Tibial artery (tissue), 4 donors: ENCODE results near the gene LAMB3.

Experiments used
- DNase-seq, 2 donors: peaks; one replicate each; pipeline ENCODE4 v3.0.0-alpha.2; 2019
- H3K27ac ChIP-seq, 2 donors: fragments of 200-600 bp; sonication (generic) in 1 of 2; 1 replicate in 1 of 2; 2 replicates in 1 of 2; pipeline ENCODE4 v1.5.1; 2018 to 2019; ENCODE audit warnings: mild to moderate bottlenecking in 1 of 2
- H3K27me3 ChIP-seq, 2 donors: fragments of 200-600 bp; sonication (generic) in 1 of 2; one replicate each; pipeline versions ENCODE4 v1.5.1 to v1.6.0; 2016 to 2019
- H3K36me3 ChIP-seq, 3 donors: fragments of 200-600 bp; sonication (generic) in 2 of 3; one replicate each; pipeline ENCODE4 v1.5.1; 2016 to 2019; ENCODE audit warnings: mild to moderate bottlenecking in 2 of 3
- H3K4me1 ChIP-seq, 4 donors: fragments of 200-600 bp; sonication (generic) in 2 of 4; 1 replicate in 3 of 4; 2 replicates in 1 of 4; pipeline ENCODE4 v1.5.1; 2016 to 2019
- H3K4me3 ChIP-seq, 2 donors: fragments of 200-600 bp; sonication (generic) in 1 of 2; 1 replicate in 1 of 2; 2 replicates in 1 of 2; pipeline ENCODE4 v1.5.1; 2018 to 2019; ENCODE audit warnings: mild to moderate bottlenecking in 2 of 2
- H3K9me3 ChIP-seq, 3 donors: fragments of 200-600 bp; sonication (generic) in 1 of 3; one replicate each; pipeline ENCODE4 v1.5.1; 2016 to 2019
- intact Hi-C: fragments of 100-400 bp; cut with DNase I; formaldehyde crosslinking; loops from one replicate; pipeline ENCODE4 v1.15.0; 2023; ENCODE audit warnings: low total_unique reads
- TF ChIP-seq, protein P1 (sequence below), 2 experiments: fragments of 200-600 bp in 1 of 2; fragments of 450-650 bp in 1 of 2; IDR thresholded peaks; one replicate each; pipeline ENCODE4 v1.5.1; 2017 to 2019; ENCODE audit warnings: antibody characterized with exemption in 2 of 2, mild to moderate bottlenecking in 1 of 2, moderate library complexity in 1 of 2

LAMB3 gene

DNA sequence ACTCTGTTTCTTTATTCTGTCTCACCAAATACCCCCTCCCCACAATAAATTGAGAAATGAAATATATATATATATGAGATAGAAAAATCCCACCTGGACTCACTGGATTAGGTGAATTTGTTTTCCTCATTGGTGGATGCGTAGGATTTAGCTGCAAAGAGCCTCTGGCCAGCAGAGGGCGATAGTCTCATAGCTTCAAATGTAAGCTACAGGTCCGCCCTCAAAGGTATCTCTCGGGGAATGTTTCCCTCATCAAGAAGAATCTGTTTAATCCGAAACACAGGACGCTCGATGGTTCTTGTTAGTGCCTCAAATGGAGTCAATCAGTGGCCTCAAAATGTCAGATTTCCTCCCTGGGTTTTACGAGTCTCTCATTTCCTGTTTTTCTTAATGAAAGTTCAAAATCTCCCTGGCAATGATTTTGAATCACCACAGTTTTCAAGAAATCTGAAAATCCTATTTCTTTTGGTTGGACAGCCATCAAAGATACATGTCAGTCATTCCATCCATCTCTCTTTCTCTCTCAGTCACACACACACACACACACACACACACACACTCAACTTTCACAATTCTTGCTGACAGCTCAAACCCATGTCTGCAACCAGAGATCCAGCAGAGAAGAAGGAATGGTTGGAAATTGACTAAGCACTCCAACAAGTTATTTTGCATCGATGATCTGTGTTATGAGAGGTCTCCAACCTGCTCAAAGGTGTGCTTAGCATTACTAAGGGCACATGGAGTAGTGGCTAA lies 82.6 kb downstream of the LAMB3 start:
- Histone ChIP-seq H3K36me3 (no peaks in the 10 kb centered on the region), H3K4me1 (no peaks in the 10 kb centered on the region), H3K9me3 (no peaks in the 10 kb centered on the region), H3K4me3 (no peak overlapping the region), H3K27ac (no peak overlapping the region), H3K27me3 (peaks cover 0 to 38% of the 10 kb centered on the region in 2 donors)
- DNase-seq = peak; percentile 72 to 73
- intact Hi-C loops = loop anchor here (10.0 kb wide), 1 partner anchor 175 kb away; no protein-coding TSS in a partner anchor
- TF ChIP-seq, protein P1, sequence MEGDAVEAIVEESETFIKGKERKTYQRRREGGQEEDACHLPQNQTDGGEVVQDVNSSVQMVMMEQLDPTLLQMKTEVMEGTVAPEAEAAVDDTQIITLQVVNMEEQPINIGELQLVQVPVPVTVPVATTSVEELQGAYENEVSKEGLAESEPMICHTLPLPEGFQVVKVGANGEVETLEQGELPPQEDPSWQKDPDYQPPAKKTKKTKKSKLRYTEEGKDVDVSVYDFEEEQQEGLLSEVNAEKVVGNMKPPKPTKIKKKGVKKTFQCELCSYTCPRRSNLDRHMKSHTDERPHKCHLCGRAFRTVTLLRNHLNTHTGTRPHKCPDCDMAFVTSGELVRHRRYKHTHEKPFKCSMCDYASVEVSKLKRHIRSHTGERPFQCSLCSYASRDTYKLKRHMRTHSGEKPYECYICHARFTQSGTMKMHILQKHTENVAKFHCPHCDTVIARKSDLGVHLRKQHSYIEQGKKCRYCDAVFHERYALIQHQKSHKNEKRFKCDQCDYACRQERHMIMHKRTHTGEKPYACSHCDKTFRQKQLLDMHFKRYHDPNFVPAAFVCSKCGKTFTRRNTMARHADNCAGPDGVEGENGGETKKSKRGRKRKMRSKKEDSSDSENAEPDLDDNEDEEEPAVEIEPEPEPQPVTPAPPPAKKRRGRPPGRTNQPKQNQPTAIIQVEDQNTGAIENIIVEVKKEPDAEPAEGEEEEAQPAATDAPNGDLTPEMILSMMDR (IDR thresholded peaks at IDR 0.05) = peak; percentile 45 to 77

DNA sequence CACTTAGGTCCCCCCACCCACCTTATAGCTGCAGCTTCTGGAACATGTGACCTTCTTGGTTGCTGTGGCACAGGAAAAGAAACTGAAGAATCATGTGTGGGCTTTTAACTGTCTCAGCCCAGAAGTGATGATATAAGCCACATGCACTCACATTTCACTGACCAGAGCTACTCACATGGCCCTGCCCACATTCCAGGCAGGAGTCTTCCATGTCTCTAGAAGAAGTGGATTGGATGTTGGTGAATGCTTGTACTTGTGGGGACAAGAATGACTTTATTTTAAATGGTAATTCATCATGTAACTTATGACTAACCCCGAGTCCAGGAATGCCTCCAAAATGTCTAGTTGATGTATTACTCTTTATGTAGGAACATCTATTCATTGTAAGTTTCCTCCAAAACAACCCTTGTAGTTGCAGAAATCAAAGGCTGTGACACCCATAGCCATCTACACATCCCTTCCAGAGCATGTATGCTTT lies 84.5 kb downstream of the LAMB3 start:
- Histone ChIP-seq H3K4me1 (no peaks in the 10 kb centered on the region), H3K27ac (no peak overlapping the region), H3K4me3 (no peak overlapping the region), H3K9me3 (no peaks in the 10 kb centered on the region), H3K27me3 (peaks cover 0 to 34% of the 10 kb centered on the region in 2 donors), H3K36me3 (no peaks in the 10 kb centered on the region)
- intact Hi-C loops = no loop called here
- DNase-seq = no peak
- TF ChIP-seq, protein P1 (IDR thresholded peaks at IDR 0.05) = no peak

DNA sequence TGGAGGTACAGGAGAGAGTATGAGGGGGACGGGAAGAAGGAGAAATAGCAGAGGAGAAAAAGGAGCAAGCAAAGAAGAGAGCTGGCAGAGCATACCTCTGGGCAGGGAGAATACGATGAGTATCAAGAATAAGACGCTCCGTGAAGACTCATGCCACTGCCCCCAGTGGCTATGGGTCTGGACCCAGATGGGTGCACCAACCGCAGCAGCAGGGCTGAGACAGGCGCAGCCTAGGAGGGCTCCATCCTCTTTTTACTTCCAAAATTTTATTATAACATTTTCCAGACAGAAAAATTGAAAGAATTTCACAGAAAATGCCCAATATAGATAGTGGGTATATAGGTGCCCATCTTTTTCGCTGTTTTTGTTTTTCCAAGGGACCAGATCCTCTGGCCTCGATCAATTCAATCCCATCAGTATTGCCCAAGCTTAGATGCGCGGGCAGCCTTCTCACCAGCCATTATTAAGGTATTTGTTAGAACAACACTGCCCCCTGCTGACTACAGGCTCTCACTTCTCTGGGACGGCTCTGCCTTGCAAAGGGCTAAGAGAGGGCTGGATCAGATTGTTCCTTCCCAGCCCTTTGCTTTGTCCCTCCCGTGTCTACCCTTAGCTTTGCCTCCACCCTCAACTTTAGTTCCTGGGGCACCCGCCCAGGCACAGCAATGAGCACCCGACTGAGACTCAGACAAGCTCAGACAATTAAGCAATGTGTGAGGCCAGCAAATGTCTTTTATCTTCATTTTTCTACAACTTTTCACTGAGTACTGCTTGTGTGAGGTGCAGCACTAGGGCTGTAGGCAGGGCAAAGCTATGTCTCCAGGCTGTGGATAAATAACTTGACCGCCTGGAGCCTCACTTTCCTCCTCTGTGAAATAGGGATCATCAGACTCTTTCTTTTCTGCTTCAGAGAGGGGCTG lies 86.2 kb downstream of the LAMB3 start:
- H3K36me3 ChIP-seq = no peaks in the 10 kb centered on the region
- TF ChIP-seq, protein P1 (IDR thresholded peaks at IDR 0.05) = peak; percentile 23 to 42
- H3K27ac ChIP-seq = no peak overlapping the region
- H3K9me3 ChIP-seq = no peaks in the 10 kb centered on the region
- intact Hi-C loops = no loop called here
- H3K27me3 ChIP-seq = peaks cover 0 to 33% of the 10 kb centered on the region in 2 donors
- H3K4me1 ChIP-seq = no peaks in the 10 kb centered on the region
- DNase-seq = peak; percentile 71 to 79
- H3K4me3 ChIP-seq = no peak overlapping the region
